Adipose tissue (tissue), 3 donors: ENCODE results near the gene C20orf96. TPM values are rescaled to one million over a fixed set of nuclear protein-coding genes. Genes with fewer than 3 reads are reported as not detected.
"Not testable (repeated sequence)": the region's sequence is repeated elsewhere in the genome, so short reads cannot be mapped to it uniquely, and the experiment has no call there.

Experiments used
- H3K27ac ChIP-seq: one replicate; pipeline ENCODE4 v1.5.1; 2013; ENCODE audit warnings: low read depth, low read length
- WGBS, 3 donors: extraction: QIAGEN DNeasy Blood & Tissue Kit; methylation state at CpG; one replicate each; pipeline ENCODE4 v1.1.7; 2013; 5-methylcytosine and 5-hydroxymethylcytosine counted together
- polyA plus RNA-seq, 3 donors: library from polyadenylated mRNA; stranded (reverse); fragments of 200-250 nt; gene quantifications; one replicate each; pipeline ENCODE4 v1.2.3, GENCODE V29; 2013
- donor health status: healthy with polysubstance abuse.
- donor health status: Bipolar disorder and iron deficiency.
- donor health status: healthy.

The C20orf96 gene, protein sequence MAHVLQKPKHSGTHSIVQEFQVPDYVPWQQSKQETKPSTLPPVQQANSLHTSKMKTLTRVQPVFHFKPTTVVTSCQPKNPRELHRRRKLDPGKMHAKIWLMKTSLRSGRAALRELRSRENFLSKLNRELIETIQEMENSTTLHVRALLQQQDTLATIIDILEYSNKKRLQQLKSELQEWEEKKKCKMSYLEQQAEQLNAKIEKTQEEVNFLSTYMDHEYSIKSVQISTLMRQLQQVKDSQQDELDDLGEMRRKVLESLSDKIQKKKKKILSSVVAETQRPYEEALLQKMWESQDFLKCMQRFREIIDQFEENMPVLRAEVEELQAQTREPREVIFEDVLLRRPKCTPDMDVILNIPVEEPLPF
- 1 to 10 TPM; 3.4 to 6.2 (median 3.5) TPM for polyA plus RNA-seq

DNA sequence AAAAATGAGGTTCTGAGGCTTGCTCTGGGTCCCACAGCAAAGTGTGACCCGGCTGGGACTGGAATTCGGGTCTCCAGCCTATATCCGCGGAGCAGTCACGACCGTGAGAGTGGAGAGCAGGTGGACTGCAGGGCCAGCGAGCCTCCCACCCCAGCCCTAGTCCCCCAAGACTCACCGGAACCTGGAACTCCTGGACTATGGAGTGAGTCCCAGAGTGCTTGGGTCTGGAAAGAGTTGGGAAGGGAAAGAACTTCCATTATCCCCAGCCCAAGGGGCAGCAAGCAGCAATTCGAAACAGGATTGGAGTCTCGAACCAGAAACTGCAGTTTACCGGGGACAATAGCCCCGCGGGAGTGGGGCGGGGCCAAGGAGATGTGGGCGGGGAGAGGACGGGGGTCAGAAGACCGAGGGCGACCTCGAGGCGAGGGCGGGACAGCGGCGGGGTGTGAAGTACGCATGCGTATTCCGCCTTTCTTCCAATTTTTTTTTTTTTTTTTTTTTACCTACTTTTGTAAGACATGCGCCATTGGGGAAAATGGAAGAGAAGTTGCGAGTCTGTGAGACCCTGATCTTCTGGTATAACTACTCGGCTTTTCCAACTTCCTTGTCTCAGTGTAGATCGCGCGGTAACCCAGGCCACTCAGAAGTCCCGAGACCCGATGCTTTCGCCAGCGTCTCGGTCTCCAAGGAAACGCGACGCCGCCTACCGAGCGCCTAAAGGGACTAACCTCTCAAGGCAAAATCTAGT is at the start of gene C20orf96:
Gene C20orf96, minus strand, starts transcription at position 667 of the 748 bp plus-strand sequence. Its CDS starts 140 bp downstream, at position 527.
- 0 to 1% (median 0%) methylated on average over 40 to 43 of the region's 43 CpGs for WGBS, 3 donors
- H3K27ac ChIP-seq = no peak within 1 kb of the TSS

GRCh38 chr20:336040-336439 is 45.5 kb upstream of the C20orf96 start:
- not testable (repeated sequence) for H3K27ac ChIP-seq
- WGBS, 3 donors = 82 to 100% (median 96%) methylated on average over 1 of the region's 1 CpG

DNA sequence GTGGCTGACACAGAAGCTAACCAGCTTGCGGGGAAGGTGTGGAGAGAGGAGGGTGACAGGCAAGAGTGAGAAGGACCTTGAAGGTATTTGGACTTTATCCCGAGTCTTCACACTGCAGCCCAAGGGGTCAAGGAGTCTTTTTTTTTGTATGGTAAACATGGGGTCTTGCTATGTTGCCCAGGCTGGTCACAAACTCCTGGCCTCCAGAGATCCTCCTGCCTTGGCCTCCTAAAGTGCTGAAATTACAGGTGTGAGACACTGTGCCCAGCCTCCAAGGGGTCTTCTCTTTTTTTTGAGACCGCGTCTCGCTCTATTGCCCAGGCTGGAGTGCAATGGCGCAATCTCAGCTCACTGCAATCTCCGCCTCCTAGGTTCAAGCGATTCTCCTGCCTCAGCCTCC is 44.0 kb upstream of the C20orf96 start:
- no peak overlapping the region for H3K27ac ChIP-seq
- WGBS, 3 donors = 95 to 97% (median 95%) methylated on average over 8 of the region's 8 CpGs

- WGBS, 3 donors = 47 to 53% (median 47%) methylated on average over 16 of the region's 16 CpGs
- H3K27ac ChIP-seq = no peak overlapping the region
Measured at GRCh38 chr20:330233-331149, 39.9 kb upstream of the C20orf96 start.

DNA sequence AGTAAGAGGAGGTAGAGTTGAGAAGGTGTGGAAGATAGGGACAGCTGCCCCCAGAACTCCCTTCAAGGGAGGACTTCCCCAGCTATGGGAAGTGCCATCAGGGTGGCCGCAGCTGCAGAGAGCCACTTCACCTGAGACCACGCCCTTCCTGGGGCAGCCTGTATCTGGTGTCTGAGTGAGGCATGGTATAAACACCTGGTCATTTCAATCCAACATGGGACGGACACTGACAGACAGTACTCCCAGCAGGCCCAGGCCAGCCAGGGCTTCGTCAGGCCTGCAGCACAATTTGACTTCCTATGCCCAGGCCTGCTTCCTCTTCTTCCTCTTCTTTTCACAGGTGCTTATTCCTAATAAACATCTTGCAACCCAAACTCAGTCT is 39.3 kb upstream of the C20orf96 start:
- 61 to 72% (median 65%) methylated on average over 4 of the region's 4 CpGs for WGBS, 3 donors
- no peak overlapping the region for H3K27ac ChIP-seq

DNA sequence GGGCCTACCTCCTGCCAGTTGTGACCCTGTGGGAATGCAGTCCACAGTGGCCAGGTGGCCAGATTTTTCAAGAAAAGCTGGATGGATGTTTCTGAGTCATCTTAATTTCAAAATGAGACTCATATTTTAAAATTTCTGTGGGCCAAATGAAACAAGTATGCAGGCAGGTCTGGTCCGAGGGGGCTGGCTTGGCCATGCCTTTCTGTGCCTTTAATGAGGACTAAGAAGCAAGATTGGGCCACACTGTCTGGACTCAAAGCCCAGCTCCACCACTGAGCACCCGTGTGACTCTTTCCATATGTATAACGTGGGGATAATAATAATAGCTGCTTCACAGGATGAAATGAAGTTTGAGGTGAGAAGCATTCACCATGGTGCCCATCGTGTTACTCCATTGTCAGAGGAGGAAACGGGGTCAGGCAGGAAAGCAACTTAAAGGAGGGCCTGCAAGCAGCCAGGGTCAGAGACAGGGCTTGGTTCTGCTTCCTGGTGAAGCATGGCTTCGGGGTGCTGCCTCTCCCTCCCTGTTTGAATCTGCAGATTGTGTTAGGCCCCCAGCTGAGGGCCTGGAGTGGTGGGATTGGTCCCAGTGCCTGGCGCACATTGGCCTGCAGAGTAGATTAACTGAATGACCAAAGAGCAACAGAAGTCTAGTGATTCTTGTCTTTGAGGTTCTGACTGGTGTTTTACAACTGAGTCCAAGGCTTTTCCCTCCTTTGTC is 38.6 kb upstream of the C20orf96 start:
- H3K27ac ChIP-seq = no peak overlapping the region
- 51 to 57% (median 53%) methylated on average over 7 of the region's 7 CpGs for WGBS, 3 donors

- H3K27ac ChIP-seq = peak overlapping the region; percentile 11
- 33 to 59% (median 54%) methylated on average over 27 to 31 of the region's 31 CpGs for WGBS, 3 donors
Measured at GRCh38 chr20:328027-328974, 37.8 kb upstream of the C20orf96 start.

DNA sequence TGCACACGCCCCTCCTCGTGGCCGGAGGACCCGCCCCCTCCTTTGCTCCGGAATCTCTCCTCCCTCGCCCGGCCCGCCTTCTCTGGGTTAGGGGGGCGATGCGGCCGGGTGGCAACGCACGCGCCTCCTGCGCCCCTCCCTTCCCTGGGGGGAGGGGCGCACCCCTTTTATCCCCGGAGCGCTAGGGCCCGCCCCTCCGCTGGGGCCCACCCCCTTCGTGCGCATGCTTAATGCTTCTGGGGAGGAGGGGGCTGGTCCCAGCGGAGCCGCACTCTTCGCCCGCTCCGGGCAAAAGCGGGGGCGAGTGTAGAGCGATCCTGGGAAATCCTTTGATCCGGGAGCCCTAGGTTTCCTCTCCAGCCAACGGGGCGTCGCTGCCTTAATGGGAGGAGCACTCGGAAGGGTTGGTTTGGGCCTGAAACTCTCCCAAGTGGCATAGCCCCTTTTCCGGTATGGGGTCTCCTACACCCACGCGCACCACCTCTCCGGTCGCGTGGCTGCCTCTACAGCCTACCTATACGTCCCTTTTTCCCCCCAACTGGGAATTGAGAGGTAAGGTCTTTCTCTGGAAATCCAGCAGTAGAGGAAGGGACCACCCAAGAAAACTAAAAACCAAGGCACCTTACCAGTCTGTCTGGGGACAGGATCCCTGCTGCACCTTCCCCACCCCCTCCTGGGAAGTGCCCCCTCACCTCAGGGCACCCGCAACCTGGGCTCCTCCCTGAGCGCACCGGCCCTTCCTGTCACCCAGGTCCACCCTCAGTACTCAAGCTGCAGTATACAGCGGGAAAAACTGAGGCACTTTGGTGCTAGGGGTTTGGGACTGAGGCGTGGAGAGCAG is 36.9 kb upstream of the C20orf96 start:
- peak overlapping the region; percentile 11 for H3K27ac ChIP-seq
- WGBS, 3 donors = 4 to 8% (median 6%) methylated on average over 36 to 47 of the region's 47 CpGs

DNA sequence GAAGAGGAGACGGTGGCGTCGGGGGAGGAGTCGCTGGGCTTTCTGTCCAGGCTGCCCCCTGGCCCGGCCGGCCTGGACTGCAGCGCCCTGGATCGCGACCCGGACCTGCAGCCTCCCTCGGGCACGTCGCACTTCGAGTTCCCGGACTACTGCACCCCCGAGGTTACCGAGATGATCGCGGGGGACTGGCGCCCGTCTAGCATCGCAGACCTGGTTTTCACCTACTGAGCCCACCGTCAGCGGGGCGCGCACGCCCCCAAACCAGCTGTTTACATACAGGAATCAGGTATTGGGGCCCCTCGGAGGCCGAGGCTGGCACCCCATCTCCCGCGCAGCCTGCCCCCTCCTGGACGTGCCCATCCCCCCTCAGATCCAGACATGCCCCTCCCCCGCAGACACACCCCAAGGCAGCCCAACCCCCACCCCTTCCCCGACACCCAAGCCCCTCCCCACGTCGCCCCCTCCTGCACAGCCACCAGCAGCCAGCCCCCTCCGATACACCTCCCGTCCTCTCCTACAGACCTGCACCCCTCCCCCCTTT is 36.2 kb upstream of the C20orf96 start:
- WGBS, 3 donors = 0 to 1% (median 1%) methylated on average over 31 to 38 of the region's 38 CpGs
- no peak overlapping the region for H3K27ac ChIP-seq

- WGBS, 3 donors = 0 to 1% (median 1%) methylated on average over 74 to 102 of the region's 103 CpGs
Measured at GRCh38 chr20:325889-326644, 35.5 kb upstream of the C20orf96 start.

DNA sequence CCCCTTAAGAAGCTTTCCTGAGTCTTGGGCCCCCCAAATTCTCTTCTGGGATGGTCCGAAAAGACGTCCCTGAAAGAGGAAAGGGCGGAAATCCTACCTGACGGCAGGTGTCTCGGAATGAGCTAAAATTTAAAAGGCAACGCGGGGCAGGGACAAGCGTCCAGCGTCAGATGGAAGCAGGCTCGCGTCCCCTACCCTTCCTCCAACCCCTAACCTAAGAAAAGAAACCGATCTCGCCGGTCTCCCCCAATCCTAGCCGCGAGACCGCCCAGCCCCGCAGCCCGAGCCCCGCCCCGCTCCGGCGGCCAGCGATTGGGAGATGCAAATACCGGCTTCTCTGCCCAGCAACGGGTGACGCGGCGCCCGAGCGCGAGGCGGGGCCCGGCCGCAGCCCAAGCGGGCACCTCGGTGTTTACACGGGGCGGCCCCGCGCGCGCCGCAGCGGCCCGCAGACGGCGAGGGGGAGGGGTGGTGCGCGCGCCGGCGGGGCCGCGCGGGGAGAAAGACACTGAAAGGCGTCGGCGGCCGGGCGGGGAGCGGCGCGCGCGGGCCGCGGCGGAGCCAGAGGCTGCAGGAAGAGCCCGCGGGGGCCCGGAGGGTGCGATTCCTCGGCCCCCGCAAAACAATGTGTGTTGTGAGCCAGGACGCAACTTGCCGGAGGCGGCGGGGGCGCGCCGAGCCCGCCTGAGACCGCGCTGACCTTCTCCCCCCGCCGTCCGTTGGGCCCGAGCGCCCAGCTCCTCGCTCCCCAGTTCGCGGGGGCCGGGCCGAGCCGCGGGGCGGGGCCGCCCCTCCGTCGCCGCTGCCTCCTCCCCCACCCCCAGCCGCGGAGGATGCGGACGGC is 34.7 kb upstream of the C20orf96 start, which contains the start of gene SOX12:
Gene SOX12, plus strand, starts transcription at position 508 of the 844 bp plus-strand sequence. CDS start 373 bp downstream, outside the sequence.
- 0 to 2% (median 1%) methylated on average over 57 to 101 of the region's 106 CpGs for WGBS, 3 donors
- no peak within 1 kb of the TSS for H3K27ac ChIP-seq

More at GRCh38 chr20:325889-326644, 35.5 kb upstream of the C20orf96 start:
- no peak overlapping the region for H3K27ac ChIP-seq

DNA sequence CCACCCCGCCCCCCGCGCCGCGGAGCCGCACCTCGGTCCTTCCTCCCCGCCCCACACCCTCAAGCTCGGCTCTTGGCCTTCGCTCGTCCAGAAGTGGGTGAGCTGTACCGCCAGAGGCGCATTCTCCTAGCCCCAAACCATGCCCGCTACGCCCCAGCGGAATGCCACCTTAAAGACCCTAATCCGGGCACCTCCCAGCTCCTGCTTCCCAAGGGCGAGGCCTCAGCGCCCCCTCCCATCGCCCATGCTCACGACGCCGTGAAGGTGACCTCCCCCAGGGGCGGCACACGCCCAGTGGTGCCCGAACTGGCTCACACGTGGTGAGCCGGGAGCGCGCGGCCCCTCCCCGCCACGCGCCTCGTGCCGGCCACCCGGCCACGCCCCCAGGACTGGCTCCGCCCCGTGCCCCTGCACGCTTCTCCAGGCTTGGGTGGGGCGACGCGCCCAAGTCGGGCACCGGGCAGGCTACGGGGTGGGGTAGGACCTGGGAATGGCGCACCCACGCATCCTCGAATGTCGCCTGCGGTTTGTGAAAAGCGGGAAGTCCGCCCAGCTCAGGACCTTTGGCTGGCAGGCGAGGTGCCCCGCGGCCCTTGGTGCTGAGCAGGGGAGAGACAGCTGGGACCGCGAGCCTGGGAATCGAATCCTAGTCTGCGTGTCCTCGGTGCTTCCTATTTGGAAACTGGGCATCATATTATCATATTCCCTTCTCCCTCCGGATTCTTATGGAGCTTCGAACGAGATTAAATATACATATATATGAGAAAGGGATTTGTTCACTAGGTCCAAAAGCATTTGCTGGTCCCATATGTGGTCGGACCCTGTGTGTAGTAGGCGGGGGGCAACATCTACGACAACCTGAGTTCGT is 33.9 kb upstream of the C20orf96 start:
- WGBS, 3 donors = 1% methylated on average over 60 to 69 of the region's 69 CpGs
- no peak overlapping the region for H3K27ac ChIP-seq

- WGBS, 3 donors = 96 to 98% (median 96%) methylated on average over 2 of the region's 2 CpGs
Measured at GRCh38 chr20:316316-317068, 25.9 kb upstream of the C20orf96 start.

More at GRCh38 chr20:316316-317068, 25.9 kb upstream of the C20orf96 start:
- H3K27ac ChIP-seq = no peak overlapping the region
